Measurements from ENCODE around the gene COL12A1. TPM values are rescaled to one million over a fixed set of nuclear protein-coding genes. Genes with fewer than 3 reads are reported as not detected.

Gene COL12A1
- total RNA-seq, 2 experiments from 2014 or later: not detected

DNA sequence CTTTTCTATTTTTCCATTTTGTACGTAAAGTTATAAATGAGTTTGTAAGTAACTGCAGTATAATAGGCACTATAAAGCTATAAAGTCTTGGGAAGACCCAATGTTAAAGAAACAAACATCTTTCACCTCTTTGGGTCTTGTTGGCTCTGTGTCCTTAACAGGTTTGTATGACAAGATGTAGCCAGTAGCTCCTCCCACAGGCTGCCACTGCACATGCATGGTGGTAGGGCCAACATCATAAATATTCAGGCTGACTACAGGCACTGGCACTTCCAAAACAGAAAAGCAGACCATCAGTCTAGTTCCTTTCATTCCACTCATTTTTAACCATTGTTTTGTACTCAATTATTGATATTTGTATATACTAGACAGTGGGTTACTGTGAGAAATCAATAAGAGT lies 59.9 kb downstream of the COL12A1 start:
- H3K27ac ChIP-seq (ENCODE audit: low read depth in 1 of 2, low read length in 2 of 2): no peak overlapping the region

DNA sequence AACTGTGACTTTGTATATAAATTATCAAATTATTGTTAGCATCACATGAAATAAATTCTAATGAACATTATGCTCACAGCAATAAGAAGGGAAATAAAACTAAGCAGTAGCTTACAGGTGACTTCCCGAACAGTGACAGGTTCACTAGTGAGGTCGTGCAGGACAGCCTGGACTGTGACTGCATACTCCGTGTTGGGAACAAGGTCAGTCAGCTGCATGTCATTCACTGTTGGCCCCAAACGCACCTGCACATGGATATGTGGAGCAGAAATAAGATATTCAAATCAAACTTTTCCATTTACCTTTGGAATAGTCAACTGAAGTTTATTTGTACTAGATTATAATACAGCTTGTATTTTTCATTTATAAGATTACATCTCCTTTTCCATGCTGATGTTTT lies 60.6 kb downstream of the COL12A1 start:
- Mint-ChIP-seq H3K4me1 (ENCODE audit: low read depth) (no peaks in the 10 kb centered on the region), H3K27ac (no peak overlapping the region), H3K27me3 (peaks cover 13% of the 10 kb centered on the region), H3K4me3 (no peak overlapping the region), H3K9me3 (no peaks in the 10 kb centered on the region), H3K36me3 (ENCODE audit: low read depth) (no peaks in the 10 kb centered on the region)
- CTCF ChIA-PET: no interaction called here
- H3K9me3 ChIP-seq (ENCODE audit: control insufficient read depth in 1 of 2, insufficient read depth in 1 of 2, low read length in 2 of 2): no peaks in the 10 kb centered on the region
- TF ChIP-seq, protein P1, sequence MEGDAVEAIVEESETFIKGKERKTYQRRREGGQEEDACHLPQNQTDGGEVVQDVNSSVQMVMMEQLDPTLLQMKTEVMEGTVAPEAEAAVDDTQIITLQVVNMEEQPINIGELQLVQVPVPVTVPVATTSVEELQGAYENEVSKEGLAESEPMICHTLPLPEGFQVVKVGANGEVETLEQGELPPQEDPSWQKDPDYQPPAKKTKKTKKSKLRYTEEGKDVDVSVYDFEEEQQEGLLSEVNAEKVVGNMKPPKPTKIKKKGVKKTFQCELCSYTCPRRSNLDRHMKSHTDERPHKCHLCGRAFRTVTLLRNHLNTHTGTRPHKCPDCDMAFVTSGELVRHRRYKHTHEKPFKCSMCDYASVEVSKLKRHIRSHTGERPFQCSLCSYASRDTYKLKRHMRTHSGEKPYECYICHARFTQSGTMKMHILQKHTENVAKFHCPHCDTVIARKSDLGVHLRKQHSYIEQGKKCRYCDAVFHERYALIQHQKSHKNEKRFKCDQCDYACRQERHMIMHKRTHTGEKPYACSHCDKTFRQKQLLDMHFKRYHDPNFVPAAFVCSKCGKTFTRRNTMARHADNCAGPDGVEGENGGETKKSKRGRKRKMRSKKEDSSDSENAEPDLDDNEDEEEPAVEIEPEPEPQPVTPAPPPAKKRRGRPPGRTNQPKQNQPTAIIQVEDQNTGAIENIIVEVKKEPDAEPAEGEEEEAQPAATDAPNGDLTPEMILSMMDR (IDR thresholded peaks at IDR 0.05): no peak
- H3K27me3 ChIP-seq (ENCODE audit: control insufficient read depth in 1 of 2, insufficient read depth in 2 of 2, low read length in 2 of 2): no peaks in the 10 kb centered on the region
- intact Hi-C loops (cut with DNase I, micrococcal nuclease): no loop called here
- DNase-seq (no peak), ATAC-seq (ENCODE audit: poor library complexity) (no peak)
- H3K4me3 ChIP-seq (ENCODE audit: low read length): no peak overlapping the region
- no peaks in the 10 kb centered on the region for H3K4me1 ChIP-seq (ENCODE audit: insufficient read depth, low read length)
- no peaks in the 10 kb centered on the region for H3K36me3 ChIP-seq (ENCODE audit: insufficient read depth, low read length)
- POLR2A ChIA-PET: no interaction called here
- no peak overlapping the region for H3K27ac ChIP-seq (ENCODE audit: low read depth in 1 of 2, low read length in 2 of 2)

More for the DNA sequence above, 59.9 kb downstream of the COL12A1 start:
- no peaks in the 10 kb centered on the region for H3K36me3 Mint-ChIP-seq (ENCODE audit: low read depth)
- no peaks in the 10 kb centered on the region for H3K9me3 ChIP-seq (ENCODE audit: control insufficient read depth in 1 of 2, insufficient read depth in 1 of 2, low read length in 2 of 2)
- no peak for ATAC-seq (ENCODE audit: poor library complexity)
- ChIA-PET POLR2A (no interaction called here), CTCF (no interaction called here)
- H3K36me3 ChIP-seq (ENCODE audit: insufficient read depth, low read length): no peaks in the 10 kb centered on the region
- H3K9me3 Mint-ChIP-seq: no peaks in the 10 kb centered on the region
- no peak overlapping the region for H3K27ac Mint-ChIP-seq
- no peak overlapping the region for H3K4me3 ChIP-seq (ENCODE audit: low read length)
- H3K4me3 Mint-ChIP-seq: no peak overlapping the region
- intact Hi-C loops (cut with DNase I, micrococcal nuclease): no loop called here
- TF ChIP-seq, protein P1 (IDR thresholded peaks at IDR 0.05): no peak
- no peaks in the 10 kb centered on the region for H3K4me1 ChIP-seq (ENCODE audit: insufficient read depth, low read length)
- no peaks in the 10 kb centered on the region for H3K4me1 Mint-ChIP-seq (ENCODE audit: low read depth)
- H3K27me3 Mint-ChIP-seq: peaks cover 13% of the 10 kb centered on the region
- H3K27me3 ChIP-seq (ENCODE audit: control insufficient read depth in 1 of 2, insufficient read depth in 2 of 2, low read length in 2 of 2): no peaks in the 10 kb centered on the region
- no peak for DNase-seq

DNA sequence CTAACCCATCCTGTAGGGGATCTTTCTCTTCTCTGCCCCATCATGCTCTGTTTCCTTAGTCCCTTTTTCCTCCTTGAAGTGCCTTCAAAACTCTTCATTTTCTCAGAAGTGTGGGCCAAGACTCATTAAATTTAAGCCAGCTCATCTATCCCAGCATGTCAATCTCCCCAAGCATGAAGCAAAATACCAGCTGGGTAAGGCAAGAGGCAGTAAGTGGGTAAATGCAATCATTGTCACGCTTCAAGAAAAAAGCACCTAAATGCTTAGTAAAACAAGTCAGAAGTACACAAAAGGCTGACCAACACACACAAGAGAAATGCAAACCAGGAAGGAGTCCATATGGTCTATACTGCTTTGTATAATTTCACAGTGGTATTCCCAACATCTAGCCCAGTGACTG lies 61.5 kb downstream of the COL12A1 start:
- H3K27me3 ChIP-seq (ENCODE audit: control insufficient read depth in 1 of 2, insufficient read depth in 2 of 2, low read length in 2 of 2): no peaks in the 10 kb centered on the region
- ChIA-PET CTCF (no interaction called here), POLR2A (no interaction called here)
- intact Hi-C loops (cut with DNase I, micrococcal nuclease): no loop called here
- no peak overlapping the region for H3K4me3 Mint-ChIP-seq
- H3K27ac ChIP-seq (ENCODE audit: low read depth in 1 of 2, low read length in 2 of 2): no peak overlapping the region
- TF ChIP-seq, protein P1 (IDR thresholded peaks at IDR 0.05): no peak
- no peaks in the 10 kb centered on the region for H3K9me3 ChIP-seq (ENCODE audit: control insufficient read depth in 1 of 2, insufficient read depth in 1 of 2, low read length in 2 of 2)
- no peaks in the 10 kb centered on the region for H3K4me1 ChIP-seq (ENCODE audit: insufficient read depth, low read length)
- no peaks in the 10 kb centered on the region for H3K9me3 Mint-ChIP-seq
- DNase-seq: no peak
- ATAC-seq (ENCODE audit: poor library complexity): no peak
- H3K27me3 Mint-ChIP-seq: peaks cover 8% of the 10 kb centered on the region
- H3K36me3 Mint-ChIP-seq (ENCODE audit: low read depth): no peaks in the 10 kb centered on the region
- no peak overlapping the region for H3K27ac Mint-ChIP-seq
- H3K4me3 ChIP-seq (ENCODE audit: low read length): no peak overlapping the region
- no peaks in the 10 kb centered on the region for H3K36me3 ChIP-seq (ENCODE audit: insufficient read depth, low read length)
- H3K4me1 Mint-ChIP-seq (ENCODE audit: low read depth): no peaks in the 10 kb centered on the region
